T follicular helper cell (primary cell): ENCODE measurements around the gene KCNJ1.

Experiments
- DNase-seq: peaks from one replicate; pipeline ENCODE4 v3.0.0-alpha.2; 2020; ENCODE audit warnings: low read depth
- total RNA-seq, 2 experiments: gene quantifications; one replicate each; lab custom pipeline; 2026; lab: John Stamatoyannopoulos, UW

KCNJ1 gene
- 0 reads per million in 2 experiments for total RNA-seq

DNA sequence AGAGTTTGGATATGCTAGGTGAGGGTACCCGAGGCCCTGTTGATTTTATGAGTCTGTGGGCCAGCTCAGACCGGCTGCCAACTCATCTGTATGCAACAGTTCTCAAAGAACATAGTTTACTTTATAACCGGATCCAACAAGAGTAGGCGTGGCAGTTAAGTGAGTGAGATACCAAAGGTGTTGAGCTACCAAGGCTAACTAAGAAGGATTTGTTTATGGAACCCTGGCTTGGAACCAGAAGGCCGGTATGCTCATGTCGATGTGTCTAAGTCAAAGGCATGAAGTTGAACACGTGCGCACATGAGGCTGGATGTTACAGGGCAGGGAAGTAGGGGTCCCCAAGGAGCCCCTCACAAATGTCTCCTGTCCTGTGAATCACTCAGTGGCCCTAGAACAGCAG lies at the start of gene KCNJ1:
Gene KCNJ1, minus strand, starts transcription at position 20 of the 400 bp plus-strand sequence. CDS start 27,053 bp downstream, outside the sequence.
- no peak for DNase-seq

DNA sequence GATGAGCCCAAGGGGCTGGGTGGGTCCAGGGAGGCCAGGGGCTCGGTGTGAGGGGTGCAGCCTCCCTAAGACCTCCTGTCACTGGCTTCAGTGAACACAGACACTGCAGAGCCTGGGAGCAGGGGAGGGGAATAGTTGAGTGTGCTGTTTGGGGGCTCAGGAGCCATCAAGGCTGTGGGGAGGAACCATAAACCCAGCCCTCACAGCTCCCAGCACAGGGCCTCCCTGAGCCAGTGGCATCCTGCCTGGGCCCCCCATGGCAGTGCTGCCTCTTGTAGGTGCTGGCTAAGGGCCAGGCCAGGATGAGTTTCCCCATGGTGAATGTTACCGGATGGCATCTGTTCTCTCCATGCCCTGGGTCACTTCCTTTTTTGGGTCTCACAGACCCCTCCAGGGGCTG lies 49.6 kb upstream of the KCNJ1 start:
- DNase-seq, result no peak

DNA sequence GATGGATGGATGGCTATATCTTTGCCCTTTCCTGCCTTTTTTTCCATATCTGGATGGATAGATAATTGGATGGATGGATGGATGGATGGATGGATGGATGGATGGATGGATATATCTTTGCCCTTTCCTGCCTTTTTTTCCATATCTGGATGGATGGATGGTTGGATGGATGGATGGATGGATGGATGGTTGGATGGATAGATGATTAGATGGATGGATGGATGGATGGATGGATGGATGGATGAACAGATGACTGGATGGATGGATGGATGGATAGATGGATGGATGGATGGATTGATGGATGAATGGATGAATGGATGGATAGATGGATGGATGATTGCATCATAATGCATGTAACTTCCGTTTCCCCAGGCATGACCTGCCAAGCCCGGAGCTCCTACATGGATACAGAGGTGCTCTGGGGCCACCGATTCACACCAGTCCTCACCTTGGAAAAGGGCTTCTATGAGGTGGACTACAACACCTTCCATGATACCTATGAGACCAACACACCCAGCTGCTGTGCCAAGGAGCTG lies 49.0 kb upstream of the KCNJ1 start:
- DNase-seq, result no peak

DNA sequence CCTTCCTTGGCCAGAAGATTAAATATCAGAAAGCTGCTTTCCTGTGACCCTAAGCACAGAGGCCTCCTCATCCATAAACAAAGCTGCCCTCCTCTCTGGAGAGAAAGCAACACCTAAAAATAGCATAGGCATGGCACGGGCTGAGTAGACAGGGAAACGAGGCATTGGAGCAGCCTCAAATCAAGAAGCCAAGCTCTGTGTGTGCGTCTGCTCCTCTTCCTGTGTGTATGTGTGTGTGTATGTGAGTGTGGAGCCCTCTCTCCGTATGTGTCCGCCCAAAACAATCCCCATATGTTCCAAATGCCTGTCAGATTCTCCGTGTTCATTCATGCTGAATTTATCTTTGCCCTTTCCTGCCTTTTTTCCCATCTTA lies 48.0 kb upstream of the KCNJ1 start:
- no peak for DNase-seq

DNA sequence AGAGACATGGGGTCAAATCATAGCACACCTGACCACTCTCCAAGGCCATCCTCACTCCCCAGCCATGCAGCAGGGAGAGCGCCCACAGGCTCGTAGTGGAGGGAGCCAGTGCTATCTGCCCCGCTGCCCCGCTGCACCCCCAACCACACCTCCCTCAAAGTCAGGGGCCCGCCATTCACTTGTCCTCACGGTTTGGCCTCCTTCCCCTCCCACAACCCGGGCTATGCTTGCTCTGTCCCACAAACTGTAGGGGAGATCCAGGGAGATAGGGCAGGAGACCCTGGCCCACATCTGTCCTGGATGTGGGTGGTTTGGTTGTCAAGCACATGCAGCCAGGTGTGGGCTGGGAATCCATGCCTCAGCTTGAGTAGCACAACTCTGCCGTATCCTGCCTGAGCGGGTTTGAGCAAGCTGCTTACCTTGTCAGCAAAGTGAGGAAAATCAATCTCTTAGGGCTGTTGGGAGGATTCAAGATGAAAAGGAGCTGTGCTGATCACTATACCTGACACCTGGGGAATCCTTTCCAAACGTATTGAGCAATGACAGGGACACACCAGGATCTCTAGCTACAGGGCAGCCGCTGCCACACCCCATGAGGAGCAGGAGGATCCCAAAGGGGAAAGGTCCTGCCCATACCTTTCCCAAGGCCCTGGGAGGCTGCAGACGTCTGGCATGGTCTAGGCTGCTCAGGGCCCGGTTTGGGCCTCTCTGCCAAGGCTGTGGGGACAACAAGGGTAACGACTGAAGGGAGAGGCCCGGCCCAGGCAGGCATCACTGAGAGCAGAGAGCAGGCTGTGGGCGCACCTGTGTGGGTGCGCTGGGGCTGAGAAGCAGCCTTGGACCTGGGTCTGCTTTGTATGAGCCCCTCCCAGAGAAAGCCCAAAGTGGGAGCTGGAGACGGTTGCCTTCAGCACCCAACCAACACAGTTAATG lies 47.4 kb upstream of the KCNJ1 start:
- DNase-seq, result no peak

DNA sequence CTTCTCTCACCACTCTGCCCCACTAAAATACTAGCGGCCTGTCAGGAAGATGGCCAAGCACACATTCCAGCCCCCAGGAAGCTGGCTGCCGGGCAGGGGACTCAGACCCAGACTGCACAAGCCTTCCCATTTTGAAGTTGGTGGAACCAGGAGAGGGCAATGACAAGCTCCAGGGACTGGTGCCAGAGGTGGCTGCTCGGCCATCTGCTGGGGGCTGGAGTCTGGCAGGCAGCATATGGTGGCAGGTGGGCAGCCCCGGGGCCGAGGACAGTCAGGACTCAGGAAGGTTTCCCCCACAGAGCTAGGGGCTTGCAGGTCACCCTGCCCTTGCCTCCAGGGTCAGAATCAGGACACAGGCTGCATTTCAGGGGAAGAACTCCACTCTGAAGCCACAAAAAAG lies 46.7 kb upstream of the KCNJ1 start:
- no peak for DNase-seq

DNA sequence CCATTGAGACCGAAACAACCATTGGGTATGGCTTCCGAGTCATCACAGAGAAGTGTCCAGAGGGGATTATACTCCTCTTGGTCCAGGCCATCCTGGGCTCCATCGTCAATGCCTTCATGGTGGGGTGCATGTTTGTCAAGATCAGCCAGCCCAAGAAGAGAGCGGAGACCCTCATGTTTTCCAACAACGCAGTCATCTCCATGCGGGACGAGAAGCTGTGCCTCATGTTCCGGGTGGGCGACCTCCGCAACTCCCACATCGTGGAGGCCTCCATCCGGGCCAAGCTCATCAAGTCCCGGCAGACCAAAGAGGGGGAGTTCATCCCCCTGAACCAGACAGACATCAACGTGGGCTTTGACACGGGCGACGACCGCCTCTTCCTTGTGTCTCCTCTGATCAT lies 44.6 kb upstream of the KCNJ1 start:
- no peak for DNase-seq

DNA sequence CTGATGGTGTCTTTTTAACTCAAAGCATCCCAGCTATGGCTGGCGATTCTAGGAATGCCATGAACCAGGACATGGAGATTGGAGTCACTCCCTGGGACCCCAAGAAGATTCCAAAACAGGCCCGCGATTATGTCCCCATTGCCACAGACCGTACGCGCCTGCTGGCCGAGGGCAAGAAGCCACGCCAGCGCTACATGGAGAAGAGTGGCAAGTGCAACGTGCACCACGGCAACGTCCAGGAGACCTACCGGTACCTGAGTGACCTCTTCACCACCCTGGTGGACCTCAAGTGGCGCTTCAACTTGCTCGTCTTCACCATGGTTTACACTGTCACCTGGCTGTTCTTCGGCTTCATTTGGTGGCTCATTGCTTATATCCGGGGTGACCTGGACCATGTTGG lies 44.1 kb upstream of the KCNJ1 start:
- DNase-seq, result no peak

DNA sequence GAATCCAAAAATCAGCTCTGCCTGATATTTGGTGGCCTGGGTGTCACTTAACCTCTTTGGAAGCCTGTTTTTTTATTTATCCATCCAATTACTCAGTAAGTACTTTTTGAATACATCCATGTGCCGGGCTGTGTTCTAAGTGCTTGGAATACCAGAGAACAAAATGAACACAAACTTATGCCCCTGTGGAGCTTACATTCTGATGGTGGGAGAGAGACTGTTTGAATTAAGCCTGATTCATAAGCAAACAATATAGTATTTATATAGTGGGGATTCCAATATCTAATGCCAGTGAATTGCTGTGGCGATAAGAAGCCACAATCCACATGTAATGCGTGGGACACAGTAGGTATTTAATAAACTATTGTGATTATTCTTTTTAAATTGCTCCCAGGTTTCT lies 43.5 kb upstream of the KCNJ1 start:
- DNase-seq, result no peak

DNA sequence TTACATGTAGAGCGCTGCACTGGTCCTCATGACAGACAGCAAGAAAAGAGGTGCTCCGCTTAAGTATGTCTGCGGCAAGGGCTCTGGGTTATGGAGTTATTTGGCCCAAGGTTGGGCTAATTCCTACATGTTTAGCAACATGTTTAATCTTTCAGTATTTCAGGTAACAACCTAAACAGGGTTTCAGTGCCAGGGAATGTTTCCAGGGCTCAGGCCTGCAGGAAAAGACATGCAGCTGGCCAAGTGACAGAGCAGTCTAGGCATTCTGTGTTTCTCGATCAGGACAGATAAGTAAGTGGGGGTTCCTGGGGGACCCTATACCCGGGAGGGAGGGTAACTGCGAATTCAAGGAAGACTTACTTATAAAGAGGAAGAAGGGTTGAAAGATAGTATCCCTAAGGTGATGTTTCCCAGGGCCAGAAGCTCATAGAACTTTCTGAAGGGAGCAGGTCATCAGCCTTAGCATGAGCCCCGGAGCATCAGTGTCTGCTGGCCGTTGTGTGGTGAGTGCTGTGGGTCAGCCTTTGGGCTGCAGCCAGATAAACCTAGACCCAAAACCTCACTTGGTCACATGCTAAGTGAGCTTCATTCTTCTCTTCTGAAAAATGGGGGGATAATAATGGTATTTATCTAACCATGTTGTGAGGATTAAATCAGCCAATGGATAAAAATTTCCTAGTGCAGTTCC lies 42.5 kb upstream of the KCNJ1 start:
- no peak for DNase-seq

DNA sequence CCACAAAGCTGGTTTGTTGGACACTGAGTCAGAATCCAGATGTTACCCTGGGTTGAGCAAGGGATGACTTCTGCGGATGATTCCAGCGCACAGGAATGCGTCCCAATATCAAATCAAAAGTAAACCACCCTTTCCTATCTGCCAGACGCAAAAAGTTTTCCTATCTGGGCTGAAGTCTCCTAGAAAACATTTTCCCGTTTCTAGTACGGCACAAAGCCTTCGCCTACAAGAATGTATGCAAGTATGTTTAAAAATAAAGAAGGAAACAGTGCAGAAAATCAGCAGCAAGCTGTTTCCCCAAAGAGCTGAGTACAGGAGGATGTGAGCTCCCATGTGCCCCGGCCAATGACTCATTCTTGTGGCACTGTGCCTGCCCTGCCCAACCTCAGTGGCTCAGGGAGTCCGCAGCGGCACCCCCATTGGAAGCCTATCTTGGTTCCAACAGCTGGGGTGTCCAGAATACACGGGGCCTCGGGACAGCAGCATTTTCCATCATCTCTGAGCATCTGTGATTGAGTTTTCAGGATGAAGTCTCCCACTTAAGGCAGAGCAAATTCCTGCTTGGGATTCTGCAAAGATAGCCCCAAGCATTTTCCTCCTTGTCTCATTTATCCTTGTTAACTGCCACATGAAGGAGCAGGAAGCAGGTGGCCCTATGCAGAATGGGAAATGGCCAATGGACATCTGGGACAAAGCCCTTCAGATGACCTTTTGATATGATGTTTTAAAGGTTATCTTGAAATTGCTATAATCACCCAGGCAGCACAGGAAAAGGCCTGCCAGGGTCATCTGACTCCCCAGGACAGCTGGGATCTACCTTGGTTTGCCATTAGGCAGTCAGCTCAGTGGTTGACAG lies 41.5 kb upstream of the KCNJ1 start:
- DNase-seq, result no peak

DNA sequence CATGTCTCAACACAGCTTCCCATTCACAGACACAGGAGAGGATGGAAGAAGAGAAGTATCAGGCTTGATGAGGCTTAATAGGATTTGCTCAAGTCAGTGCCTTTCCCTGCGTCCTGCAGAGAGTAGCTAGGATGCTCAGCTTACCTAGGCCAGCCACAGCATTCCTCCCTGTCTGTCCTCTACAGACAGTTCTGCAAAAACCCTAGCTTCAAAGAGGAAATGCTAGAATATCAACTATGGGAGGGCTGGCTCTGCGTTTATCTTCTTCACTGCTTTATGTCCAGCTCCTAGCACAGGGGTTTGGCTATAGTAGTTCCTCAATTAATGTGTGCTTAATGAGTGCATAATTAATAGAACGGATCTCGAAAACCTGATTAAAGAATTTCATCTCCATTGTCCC lies 40.5 kb upstream of the KCNJ1 start:
- DNase-seq, result no peak

DNA sequence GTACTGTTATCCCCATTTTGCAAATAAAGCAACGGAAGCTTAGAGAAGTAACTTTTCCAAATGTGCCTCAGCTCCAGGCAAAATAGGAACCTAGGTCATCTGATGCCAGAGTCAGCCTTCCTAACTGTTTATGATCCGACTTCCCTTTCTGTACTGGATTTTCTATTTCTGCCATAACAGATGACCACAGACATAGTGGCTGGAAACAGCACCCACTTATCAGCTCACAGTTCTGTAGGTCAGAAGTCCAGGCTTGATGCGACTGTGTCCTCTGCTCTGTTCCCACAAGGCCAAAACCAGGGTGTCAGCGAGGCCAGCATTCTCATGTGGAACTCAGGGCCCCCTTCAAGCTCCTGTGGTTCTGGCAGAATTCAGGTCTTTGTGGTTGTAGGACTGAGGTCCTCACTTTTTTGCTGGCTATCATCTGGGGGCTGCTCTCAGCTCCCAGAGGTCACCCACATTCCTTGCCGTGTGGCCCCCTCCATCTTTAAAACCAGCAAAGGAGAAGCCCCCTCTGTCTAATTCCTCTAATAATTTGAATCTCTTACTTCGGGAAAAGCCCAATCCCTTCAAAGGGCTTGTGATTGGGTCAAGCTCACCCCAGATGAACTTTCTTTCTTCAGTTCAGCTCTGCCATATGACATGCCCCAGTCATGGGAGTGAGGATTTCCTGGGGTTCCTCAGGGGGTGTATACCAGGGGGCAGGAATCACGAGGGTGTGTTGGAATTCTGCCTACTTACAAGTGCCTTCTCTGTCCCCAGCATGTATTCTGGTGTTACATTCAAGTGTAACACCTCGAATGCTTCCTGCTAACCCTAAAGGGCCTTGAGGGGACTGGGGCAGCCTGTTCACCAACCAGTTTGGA lies 39.3 kb upstream of the KCNJ1 start:
- no peak for DNase-seq

DNA sequence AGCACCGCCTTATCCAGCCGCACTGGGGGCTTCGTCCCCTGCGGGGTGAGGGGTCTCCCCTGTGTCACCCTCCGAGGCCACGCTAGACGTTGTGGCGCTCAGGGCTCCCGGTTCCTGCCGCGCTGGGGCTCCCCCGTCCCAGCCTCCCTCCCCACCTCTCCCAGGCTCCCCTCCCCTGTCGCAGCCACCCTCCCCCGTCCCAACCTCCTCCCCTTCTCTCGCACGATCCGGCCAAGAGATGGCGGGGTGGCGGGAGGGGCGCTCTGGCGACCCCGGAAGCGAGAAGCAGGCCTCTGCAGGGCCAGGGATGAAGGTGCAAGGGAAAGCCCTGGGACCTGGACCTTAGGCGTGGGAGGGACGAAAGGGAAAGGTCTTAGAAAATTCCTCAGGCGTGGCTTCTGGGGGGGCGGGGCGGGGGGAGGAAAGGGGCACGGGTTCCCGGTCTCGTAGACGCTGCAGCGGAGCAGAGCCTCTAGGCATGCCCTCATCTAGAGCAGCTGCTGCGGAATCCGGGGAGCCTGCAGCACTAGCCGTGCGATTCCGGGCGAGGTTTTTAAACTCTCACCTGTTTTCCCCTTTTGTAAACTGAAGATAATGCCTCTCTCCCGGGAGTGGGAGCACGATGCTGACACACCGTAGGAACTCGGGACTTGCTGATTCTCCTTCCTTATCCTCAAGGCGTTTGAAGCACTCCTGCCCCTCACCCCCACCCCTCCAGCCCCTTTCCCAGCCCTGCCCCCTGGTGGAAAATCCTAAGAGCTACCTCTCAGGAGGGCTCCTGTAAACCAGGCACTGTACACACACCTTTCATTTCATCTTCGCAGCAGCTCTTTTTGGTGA lies 38.5 kb upstream of the KCNJ1 start:
- peak; percentile 29 for DNase-seq

DNA sequence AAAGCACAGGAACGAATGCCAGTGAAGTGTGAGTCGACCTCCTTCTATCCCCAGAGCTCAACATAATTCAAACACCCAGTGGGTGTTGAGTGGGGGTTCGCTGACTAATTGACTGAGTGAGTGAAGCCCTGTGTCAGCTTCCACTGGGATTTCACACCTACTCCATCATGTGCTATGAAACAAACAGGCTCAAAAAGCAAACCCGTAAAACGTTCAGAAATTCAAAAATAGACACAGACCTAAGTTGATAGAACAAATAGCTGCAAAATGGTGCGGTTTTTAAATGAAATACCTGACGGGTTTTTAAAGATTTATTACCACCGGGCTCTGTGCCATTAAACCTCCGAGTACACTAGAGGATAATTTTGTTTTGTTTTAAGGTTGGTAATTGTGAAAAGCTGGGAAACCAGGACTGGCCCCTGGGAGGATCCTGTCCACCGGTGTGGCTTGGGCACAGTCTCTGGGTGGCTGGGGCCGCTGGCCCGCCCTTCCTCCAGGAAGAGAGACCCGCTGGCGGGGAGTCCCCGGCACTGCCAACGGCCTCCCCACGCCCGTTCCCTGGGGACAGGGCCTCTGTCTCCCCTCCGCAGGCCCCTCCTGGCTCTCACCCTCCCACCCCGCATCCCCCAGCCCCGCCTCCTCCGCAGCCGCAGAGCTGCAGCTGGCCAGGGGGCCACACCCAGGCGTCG lies 37.7 kb upstream of the KCNJ1 start:
- no peak for DNase-seq

DNA sequence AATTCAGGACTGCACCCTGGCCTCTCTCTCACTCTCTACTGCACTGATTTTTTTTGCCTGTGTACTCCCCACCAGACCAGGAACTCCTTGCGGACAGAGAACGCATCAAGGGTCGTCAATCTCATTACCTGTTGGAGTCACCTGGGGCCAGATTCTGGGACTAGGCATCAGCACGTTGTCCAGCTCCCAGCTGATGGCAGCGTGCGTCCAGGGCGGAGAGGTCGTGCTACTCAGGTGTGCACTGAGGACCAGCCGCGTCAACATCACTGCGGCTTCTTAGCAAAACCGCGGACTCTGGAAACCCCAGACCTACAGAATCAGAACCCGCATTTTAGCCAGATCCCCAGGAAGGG lies 37.2 kb upstream of the KCNJ1 start:
- DNase-seq, result no peak

DNA sequence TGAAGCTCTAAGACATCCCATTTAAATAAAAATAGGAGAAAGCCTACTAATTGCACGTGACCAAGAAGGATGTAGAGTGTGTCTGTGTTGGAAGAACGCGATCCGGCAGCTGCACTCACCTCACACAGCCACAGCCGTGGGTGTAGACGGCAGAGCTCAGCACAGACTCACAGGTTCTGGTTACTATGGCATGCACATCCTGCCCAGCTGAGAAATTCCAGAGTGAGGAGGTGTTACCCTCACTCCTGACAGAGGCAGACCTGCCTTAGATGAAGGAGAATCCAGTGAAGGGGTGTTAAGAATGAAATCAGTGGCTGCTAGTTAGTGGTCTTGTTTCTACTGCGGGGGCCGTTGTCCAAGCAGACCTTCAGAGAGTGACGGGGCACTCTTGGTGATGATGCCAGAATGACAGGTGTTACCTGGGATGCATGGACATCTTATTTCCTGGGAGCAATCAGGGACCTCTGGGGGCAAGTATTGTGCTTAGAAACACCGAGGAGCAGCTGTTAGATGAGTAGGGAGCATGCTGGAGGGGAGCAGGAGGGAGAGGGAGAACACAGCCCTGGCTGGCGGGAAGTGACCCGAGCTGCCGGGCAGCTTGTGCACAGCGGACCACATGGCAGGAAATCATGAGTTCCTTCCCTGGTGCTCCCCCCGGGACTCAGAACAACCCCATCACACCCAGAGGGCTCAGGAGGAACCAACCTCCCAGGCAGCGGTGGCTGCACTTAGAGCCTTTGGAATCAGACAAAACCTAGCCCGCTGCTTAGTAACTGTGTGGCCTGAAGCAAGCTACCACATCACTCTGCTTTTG lies 36.4 kb upstream of the KCNJ1 start:
- no peak for DNase-seq

DNA sequence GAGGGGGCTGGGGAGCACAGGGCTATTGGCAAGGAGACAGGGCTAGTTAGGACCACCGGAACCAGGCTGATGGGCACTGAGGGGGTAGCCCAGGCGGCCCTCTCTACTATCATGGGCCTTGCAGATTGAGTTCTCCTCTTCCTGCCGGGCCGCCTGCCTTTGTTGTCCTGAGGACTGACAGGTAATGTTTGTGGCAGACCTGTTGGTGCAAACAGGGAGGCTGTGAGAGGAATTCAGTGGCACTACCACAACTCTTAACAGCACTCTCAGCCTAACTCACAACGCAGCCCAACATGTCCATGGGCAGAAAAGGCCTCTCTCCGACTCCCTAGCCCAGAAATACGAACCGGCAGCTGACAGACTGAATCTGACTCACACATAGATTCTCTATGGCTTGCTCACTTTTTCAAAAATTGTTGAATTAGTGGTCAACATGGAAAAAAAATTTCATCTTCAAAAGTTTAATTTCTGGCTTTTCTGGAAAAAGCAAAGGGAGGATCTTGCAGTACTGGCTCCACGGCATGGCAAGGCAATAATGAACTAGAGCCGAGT lies 35.5 kb upstream of the KCNJ1 start:
- no peak for DNase-seq
